ENCODE data around the gene DNAJB6. TPM values are rescaled to one million over a fixed set of nuclear protein-coding genes. Genes with fewer than 3 reads are reported as not detected.

DNAJB6 gene
- total RNA-seq, 1 experiment from 2014 or later = 288 TPM

DNA sequence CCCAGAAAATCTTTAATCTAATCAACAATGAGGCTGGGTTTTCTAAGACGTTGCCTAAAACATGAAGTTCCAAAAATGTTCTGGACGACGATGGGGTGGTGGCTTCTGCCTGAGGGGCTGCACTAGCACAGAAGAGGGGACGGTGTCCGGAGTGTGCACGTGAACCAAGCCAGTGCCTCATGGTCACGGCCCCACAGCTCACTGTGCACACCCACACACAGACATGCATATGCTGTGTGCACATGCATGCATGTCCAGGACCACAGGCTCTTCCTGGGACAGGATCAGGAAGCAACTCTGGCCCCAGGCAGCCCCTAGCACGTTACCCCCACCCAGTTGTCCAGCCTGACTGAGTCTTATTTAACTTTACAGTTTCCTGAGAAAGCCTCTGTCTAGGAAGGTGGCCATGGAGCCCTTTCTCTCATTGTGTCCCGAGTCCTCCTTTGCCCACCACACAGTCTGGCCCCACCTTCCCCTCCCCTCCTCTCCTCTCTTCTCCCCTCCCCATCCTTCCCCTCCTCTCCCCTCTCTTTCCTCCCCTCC, 100.8 kb downstream of the DNAJB6 start:
- Mint-ChIP-seq H3K36me3 (peaks cover 17% of the 10 kb centered on the region), H3K27ac (no peak overlapping the region), H3K4me3 (no peak overlapping the region), H3K4me1 (no peaks in the 10 kb centered on the region; the same call in 1 of the 2 replicates), H3K9me3 (peaks cover 30% of the 10 kb centered on the region), H3K27me3 (ENCODE audit: low read depth) (no peaks in the 10 kb centered on the region; the same call in none of the 2 replicates)
- no peak for DNase-seq (ENCODE audit: low spot score)
- TF ChIP-seq NFYB (CRISPR knock-in tag; conservative IDR thresholded peaks at IDR 0.05; ENCODE audit: low read depth) (no peak), ZNF317 (CRISPR knock-in tag; IDR thresholded peaks at IDR 0.05; ENCODE audit: borderline replicate concordance, low read depth) (no peak), TEAD1 (CRISPR knock-in tag; IDR thresholded peaks at IDR 0.05) (no peak), FOXK1 (CRISPR knock-in tag; IDR thresholded peaks at IDR 0.05) (no peak), NR2C2 (CRISPR knock-in tag; IDR thresholded peaks at IDR 0.05) (no peak), ZNF263 (CRISPR knock-in tag; IDR thresholded peaks at IDR 0.05; ENCODE audit: low read depth) (no peak), GRHL2 (CRISPR knock-in tag; IDR thresholded peaks at IDR 0.05; ENCODE audit: insufficient replicate concordance, severe bottlenecking) (no peak), TEAD4 (CRISPR knock-in tag; IDR thresholded peaks at IDR 0.05) (no peak), ZNF416 (CRISPR knock-in tag; IDR thresholded peaks at IDR 0.05) (no peak), ELF4 (CRISPR knock-in tag; IDR thresholded peaks at IDR 0.05; ENCODE audit: low read depth) (no peak), MYBL2 (CRISPR knock-in tag; IDR thresholded peaks at IDR 0.05) (no peak)
- TF ChIP-seq, protein P1, sequence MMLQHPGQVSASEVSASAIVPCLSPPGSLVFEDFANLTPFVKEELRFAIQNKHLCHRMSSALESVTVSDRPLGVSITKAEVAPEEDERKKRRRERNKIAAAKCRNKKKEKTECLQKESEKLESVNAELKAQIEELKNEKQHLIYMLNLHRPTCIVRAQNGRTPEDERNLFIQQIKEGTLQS (CRISPR knock-in tag; conservative IDR thresholded peaks at IDR 0.05) = no peak
- TF ChIP-seq, protein P2, sequence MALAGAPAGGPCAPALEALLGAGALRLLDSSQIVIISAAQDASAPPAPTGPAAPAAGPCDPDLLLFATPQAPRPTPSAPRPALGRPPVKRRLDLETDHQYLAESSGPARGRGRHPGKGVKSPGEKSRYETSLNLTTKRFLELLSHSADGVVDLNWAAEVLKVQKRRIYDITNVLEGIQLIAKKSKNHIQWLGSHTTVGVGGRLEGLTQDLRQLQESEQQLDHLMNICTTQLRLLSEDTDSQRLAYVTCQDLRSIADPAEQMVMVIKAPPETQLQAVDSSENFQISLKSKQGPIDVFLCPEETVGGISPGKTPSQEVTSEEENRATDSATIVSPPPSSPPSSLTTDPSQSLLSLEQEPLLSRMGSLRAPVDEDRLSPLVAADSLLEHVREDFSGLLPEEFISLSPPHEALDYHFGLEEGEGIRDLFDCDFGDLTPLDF (CRISPR knock-in tag; IDR thresholded peaks at IDR 0.05) = no peak
- TF ChIP-seq, protein P3, sequence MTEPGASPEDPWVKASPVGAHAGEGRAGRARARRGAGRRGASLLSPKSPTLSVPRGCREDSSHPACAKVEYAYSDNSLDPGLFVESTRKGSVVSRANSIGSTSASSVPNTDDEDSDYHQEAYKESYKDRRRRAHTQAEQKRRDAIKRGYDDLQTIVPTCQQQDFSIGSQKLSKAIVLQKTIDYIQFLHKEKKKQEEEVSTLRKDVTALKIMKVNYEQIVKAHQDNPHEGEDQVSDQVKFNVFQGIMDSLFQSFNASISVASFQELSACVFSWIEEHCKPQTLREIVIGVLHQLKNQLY (CRISPR knock-in tag; IDR thresholded peaks at IDR 0.05) = no peak
- CTCF ChIA-PET = interaction anchor here (0.9 kb wide), 1 partner anchor 37 kb away, joined by 3 read pairs; no protein-coding TSS in a partner anchor
- POLR2A ChIA-PET = interaction anchor here (0.6 kb wide), 1 partner anchor 98 kb away, joined by 3 read pairs; no protein-coding TSS in a partner anchor
- no peak for ATAC-seq

DNA sequence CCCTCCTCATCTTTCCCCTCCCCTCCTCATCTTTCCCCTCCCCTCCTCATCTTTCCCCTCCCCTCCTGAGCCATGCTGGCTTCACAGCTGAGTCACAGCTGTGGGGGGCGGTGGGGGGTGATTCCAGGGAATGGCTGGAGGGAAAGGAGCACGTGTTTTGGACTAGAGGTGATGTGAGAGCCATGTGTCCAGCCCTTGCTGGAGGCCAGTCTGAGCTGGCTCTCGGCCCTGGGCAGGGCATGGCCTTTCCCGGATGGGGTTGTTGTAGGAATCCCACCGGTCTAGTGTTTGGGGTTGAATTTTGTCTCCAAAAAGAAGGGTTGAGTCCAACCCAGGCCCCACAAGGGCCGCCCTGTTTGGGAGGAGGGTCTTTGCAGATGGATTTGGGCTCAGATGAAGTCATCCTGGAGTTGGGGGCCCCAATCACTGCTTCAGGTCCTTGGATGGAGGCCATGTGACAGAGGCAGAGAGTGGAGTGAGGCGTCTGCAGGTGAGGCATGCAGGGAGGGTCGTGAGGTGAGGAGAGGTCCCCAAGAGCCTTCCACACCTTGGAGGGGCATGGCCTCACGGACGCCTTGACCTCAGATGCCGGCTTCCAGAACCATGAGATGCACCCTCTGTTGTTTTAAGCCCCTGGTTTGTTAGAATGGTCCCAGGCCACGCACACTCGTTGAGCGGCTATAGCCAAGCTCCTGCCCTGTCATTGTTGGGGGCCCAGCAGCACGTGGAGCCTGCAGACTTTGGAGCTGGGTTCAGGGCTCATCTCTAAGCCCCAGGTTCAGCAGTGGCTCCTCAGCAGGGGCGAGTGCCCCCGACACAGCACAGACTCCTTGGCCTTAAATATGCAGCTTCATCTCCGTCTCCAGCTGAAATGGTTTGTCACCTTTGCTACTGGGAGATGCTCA, 101.6 kb downstream of the DNAJB6 start:
- Mint-ChIP-seq H3K4me3 (no peak overlapping the region), H3K27me3 (ENCODE audit: low read depth) (no peaks in the 10 kb centered on the region; the same call in 1 of the 2 replicates), H3K36me3 (peaks cover 17% of the 10 kb centered on the region), H3K4me1 (no peaks in the 10 kb centered on the region), H3K9me3 (peaks cover 26% of the 10 kb centered on the region), H3K27ac (no peak overlapping the region)
- no peak for ATAC-seq
- no peak for DNase-seq (ENCODE audit: low spot score)
- CTCF ChIA-PET = no interaction called here
- POLR2A ChIA-PET = interaction anchor here (0.6 kb wide), 1 partner anchor 98 kb away, joined by 3 read pairs; no protein-coding TSS in a partner anchor
- TF ChIP-seq, protein P2 (CRISPR knock-in tag; IDR thresholded peaks at IDR 0.05) = no peak
- TF ChIP-seq EMX1 (CRISPR knock-in tag; IDR thresholded peaks at IDR 0.05) (no peak), ESRRA (CRISPR knock-in tag; IDR thresholded peaks at IDR 0.05; ENCODE audit: borderline replicate concordance) (no peak), TCF7 (CRISPR knock-in tag; IDR thresholded peaks at IDR 0.05; ENCODE audit: low read depth) (no peak), ATF6 (CRISPR knock-in tag; IDR thresholded peaks at IDR 0.05) (no peak), NFATC4 (CRISPR knock-in tag; IDR thresholded peaks at IDR 0.05) (no peak)
- TF ChIP-seq, protein P4, sequence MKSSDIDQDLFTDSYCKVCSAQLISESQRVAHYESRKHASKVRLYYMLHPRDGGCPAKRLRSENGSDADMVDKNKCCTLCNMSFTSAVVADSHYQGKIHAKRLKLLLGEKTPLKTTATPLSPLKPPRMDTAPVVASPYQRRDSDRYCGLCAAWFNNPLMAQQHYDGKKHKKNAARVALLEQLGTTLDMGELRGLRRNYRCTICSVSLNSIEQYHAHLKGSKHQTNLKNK (CRISPR knock-in tag; IDR thresholded peaks at IDR 0.05) = no peak
- TF ChIP-seq, protein P5, sequence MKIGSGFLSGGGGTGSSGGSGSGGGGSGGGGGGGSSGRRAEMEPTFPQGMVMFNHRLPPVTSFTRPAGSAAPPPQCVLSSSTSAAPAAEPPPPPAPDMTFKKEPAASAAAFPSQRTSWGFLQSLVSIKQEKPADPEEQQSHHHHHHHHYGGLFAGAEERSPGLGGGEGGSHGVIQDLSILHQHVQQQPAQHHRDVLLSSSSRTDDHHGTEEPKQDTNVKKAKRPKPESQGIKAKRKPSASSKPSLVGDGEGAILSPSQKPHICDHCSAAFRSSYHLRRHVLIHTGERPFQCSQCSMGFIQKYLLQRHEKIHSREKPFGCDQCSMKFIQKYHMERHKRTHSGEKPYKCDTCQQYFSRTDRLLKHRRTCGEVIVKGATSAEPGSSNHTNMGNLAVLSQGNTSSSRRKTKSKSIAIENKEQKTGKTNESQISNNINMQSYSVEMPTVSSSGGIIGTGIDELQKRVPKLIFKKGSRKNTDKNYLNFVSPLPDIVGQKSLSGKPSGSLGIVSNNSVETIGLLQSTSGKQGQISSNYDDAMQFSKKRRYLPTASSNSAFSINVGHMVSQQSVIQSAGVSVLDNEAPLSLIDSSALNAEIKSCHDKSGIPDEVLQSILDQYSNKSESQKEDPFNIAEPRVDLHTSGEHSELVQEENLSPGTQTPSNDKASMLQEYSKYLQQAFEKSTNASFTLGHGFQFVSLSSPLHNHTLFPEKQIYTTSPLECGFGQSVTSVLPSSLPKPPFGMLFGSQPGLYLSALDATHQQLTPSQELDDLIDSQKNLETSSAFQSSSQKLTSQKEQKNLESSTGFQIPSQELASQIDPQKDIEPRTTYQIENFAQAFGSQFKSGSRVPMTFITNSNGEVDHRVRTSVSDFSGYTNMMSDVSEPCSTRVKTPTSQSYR (CRISPR knock-in tag; IDR thresholded peaks at IDR 0.05) = no peak
- TF ChIP-seq, protein P6, sequence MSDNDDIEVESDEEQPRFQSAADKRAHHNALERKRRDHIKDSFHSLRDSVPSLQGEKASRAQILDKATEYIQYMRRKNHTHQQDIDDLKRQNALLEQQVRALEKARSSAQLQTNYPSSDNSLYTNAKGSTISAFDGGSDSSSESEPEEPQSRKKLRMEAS (CRISPR knock-in tag; IDR thresholded peaks at IDR 0.05) = no peak

Measured in WTC11 (cell line).